GOT3 (cell line): Measurements from ENCODE around the gene SEMA4D.

Source experiments
- DNase-seq: peaks from one replicate; lab custom pipeline; 2025; ENCODE audit warnings: mixed read lengths; lab: John Stamatoyannopoulos, UW

Gene SEMA4D

GRCh38 chr9:89502038-89502601 is 4.2 kb upstream of the SEMA4D start:
- no peak for DNase-seq

- DNase-seq: no peak
Measured at GRCh38 chr9:89501311-89501898, 3.5 kb upstream of the SEMA4D start.

- no peak for DNase-seq
Measured at GRCh38 chr9:89500008-89500407, 2.1 kb upstream of the SEMA4D start.

- DNase-seq: no peak
Measured at GRCh38 chr9:89498852-89499480, 1.1 kb upstream of the SEMA4D start.

GRCh38 chr9:89497257-89497963 is 503 bp downstream of the SEMA4D start:
- DNase-seq: no peak

GRCh38 chr9:89496645-89497256 is 1.2 kb downstream of the SEMA4D start:
- DNase-seq: no peak

- no peak for DNase-seq
Measured at GRCh38 chr9:89495824-89496560, 1.9 kb downstream of the SEMA4D start.

GRCh38 chr9:89494199-89494598 is 3.7 kb downstream of the SEMA4D start:
- no peak for DNase-seq

- no peak for DNase-seq
Measured at GRCh38 chr9:89493671-89494070, 4.2 kb downstream of the SEMA4D start.

- DNase-seq: no peak
Measured at GRCh38 chr9:89493181-89493580, 4.7 kb downstream of the SEMA4D start.

GRCh38 chr9:89492586-89492985 is 5.3 kb downstream of the SEMA4D start:
- DNase-seq: no peak

- DNase-seq: no peak
Measured at GRCh38 chr9:89491694-89492093, 6.2 kb downstream of the SEMA4D start.

GRCh38 chr9:89489548-89490530 is 8.1 kb downstream of the SEMA4D start:
- DNase-seq: no peak

- DNase-seq: no peak
Measured at GRCh38 chr9:89488936-89489335, 9.0 kb downstream of the SEMA4D start.

- DNase-seq: no peak
Measured at GRCh38 chr9:89488131-89488530, 9.8 kb downstream of the SEMA4D start.

- DNase-seq: no peak
Measured at GRCh38 chr9:89486681-89487080, 11.2 kb downstream of the SEMA4D start.

GRCh38 chr9:89484475-89485404 is 13.2 kb downstream of the SEMA4D start:
- DNase-seq: no peak

- no peak for DNase-seq
Measured at GRCh38 chr9:89483592-89484474, 14.1 kb downstream of the SEMA4D start.
